ENCODE results near the gene FMO5. TPM values are rescaled to one million over a fixed set of nuclear protein-coding genes. Genes with fewer than 3 reads are reported as not detected.
A peak's percentile ranks its signal among the peaks of the same experiment; 100 is the strongest.
"Not testable (repeated sequence)": the region's sequence is repeated elsewhere in the genome, so short reads cannot be mapped to it uniquely, and the experiment has no call there.

FMO5 gene
- total RNA-seq, 1 donor from 2014 or later, result 0.09 TPM

- no peak for DNase-seq (ENCODE audit: low spot score)
- intact Hi-C loops (cut with micrococcal nuclease), result no loop called here
- Mint-ChIP-seq H3K4me1 (ENCODE audit: low read depth) (peaks cover 57% of the 10 kb centered on the region), H3K9me3 (no peaks in the 10 kb centered on the region), H3K36me3 (ENCODE audit: low read depth) (peaks cover 25% of the 10 kb centered on the region), H3K27me3 (ENCODE audit: low read depth) (no peaks in the 10 kb centered on the region), H3K27ac (peak overlapping the region; percentile 53), H3K4me3 (ENCODE audit: low read depth) (no peak overlapping the region)
Observed at GRCh38 chr1:147245586-147246021, 20.5 kb upstream of the FMO5 start.

GRCh38 chr1:147245129-147245528 lies 20.0 kb upstream of the FMO5 start:
- intact Hi-C loops (cut with micrococcal nuclease), result no loop called here
- peaks cover 54% of the 10 kb centered on the region for H3K4me1 Mint-ChIP-seq (ENCODE audit: low read depth)
- no peak for DNase-seq (ENCODE audit: low spot score)
- H3K27me3 Mint-ChIP-seq (ENCODE audit: low read depth), result no peaks in the 10 kb centered on the region
- H3K4me3 Mint-ChIP-seq (ENCODE audit: low read depth), result peak overlapping the region; percentile 14
- no peaks in the 10 kb centered on the region for H3K9me3 Mint-ChIP-seq
- peaks cover 25% of the 10 kb centered on the region for H3K36me3 Mint-ChIP-seq (ENCODE audit: low read depth)
- peak overlapping the region; percentile 24 for H3K27ac Mint-ChIP-seq

- peaks cover 25% of the 10 kb centered on the region for H3K36me3 Mint-ChIP-seq (ENCODE audit: low read depth)
- H3K27me3 Mint-ChIP-seq (ENCODE audit: low read depth), result peaks cover 5% of the 10 kb centered on the region
- peak overlapping the region; percentile 91 for H3K4me3 Mint-ChIP-seq (ENCODE audit: low read depth)
- H3K4me1 Mint-ChIP-seq (ENCODE audit: low read depth), result peaks cover 47% of the 10 kb centered on the region
- no peaks in the 10 kb centered on the region for H3K9me3 Mint-ChIP-seq
- intact Hi-C loops (cut with micrococcal nuclease), result no loop called here
- H3K27ac Mint-ChIP-seq, result no peak overlapping the region
- no peak for DNase-seq (ENCODE audit: low spot score)
Observed at GRCh38 chr1:147243841-147244240, 18.7 kb upstream of the FMO5 start.

GRCh38 chr1:147243228-147243685 lies 18.1 kb upstream of the FMO5 start:
- Mint-ChIP-seq H3K27me3 (ENCODE audit: low read depth) (peaks cover 10% of the 10 kb centered on the region), H3K4me3 (ENCODE audit: low read depth) (peak overlapping the region; percentile 91), H3K36me3 (ENCODE audit: low read depth) (peaks cover 25% of the 10 kb centered on the region), H3K27ac (peak overlapping the region; percentile 76), H3K4me1 (ENCODE audit: low read depth) (peaks cover 42% of the 10 kb centered on the region), H3K9me3 (no peaks in the 10 kb centered on the region)
- intact Hi-C loops (cut with micrococcal nuclease), result no loop called here
- no peak for DNase-seq (ENCODE audit: low spot score)

GRCh38 chr1:147242449-147243227 lies 17.5 kb upstream of the FMO5 start, which contains the start of gene CHD1L:
Gene CHD1L, plus strand, starts transcription at chr1:147242684. Its CDS starts 20 bp downstream, at chr1:147242704.
- peak within 1 kb of the TSS; percentile 79 for H3K27ac Mint-ChIP-seq

GRCh38 chr1:147241934-147242448 lies 16.9 kb upstream of the FMO5 start:
- H3K27ac Mint-ChIP-seq, result peak overlapping the region; percentile 79
- intact Hi-C loops (cut with micrococcal nuclease), result loop anchor here (1.0 kb wide), 2 partner anchors 70 to 158 kb away; partner anchors contain the start of gene PRKAB2

More at GRCh38 chr1:147242449-147243227, 17.5 kb upstream of the FMO5 start, which contains the start of gene CHD1L:
- no peaks in the 10 kb centered on the region for H3K9me3 Mint-ChIP-seq
- H3K4me1 Mint-ChIP-seq (ENCODE audit: low read depth), result peaks cover 38% of the 10 kb centered on the region
- intact Hi-C loops (cut with micrococcal nuclease), result loop anchor here (1.0 kb wide), 2 partner anchors 70 to 158 kb away; partner anchors contain the start of gene PRKAB2
- peak within 1 kb of the TSS; percentile 91 for H3K4me3 Mint-ChIP-seq (ENCODE audit: low read depth)
- peaks cover 22% of the 10 kb centered on the region for H3K36me3 Mint-ChIP-seq (ENCODE audit: low read depth)
- peaks cover 11% of the 10 kb centered on the region for H3K27me3 Mint-ChIP-seq (ENCODE audit: low read depth)
- peak; percentile 92 for DNase-seq (ENCODE audit: low spot score)

GRCh38 chr1:147240131-147240721 lies 15.1 kb upstream of the FMO5 start:
- H3K27ac Mint-ChIP-seq; H3K4me3 Mint-ChIP-seq (ENCODE audit: low read depth); H3K36me3 Mint-ChIP-seq (ENCODE audit: low read depth); H3K9me3 Mint-ChIP-seq; intact Hi-C loops (cut with micrococcal nuclease); DNase-seq (ENCODE audit: low spot score): not testable (repeated sequence)
- peaks cover 11% of the 10 kb centered on the region for H3K27me3 Mint-ChIP-seq (ENCODE audit: low read depth)
- peaks cover 16% of the 10 kb centered on the region for H3K4me1 Mint-ChIP-seq (ENCODE audit: low read depth)

More at GRCh38 chr1:147241934-147242448, 16.9 kb upstream of the FMO5 start:
- H3K4me1 Mint-ChIP-seq (ENCODE audit: low read depth), result peaks cover 32% of the 10 kb centered on the region
- no peak for DNase-seq (ENCODE audit: low spot score)
- H3K36me3 Mint-ChIP-seq (ENCODE audit: low read depth), result peaks cover 16% of the 10 kb centered on the region
- peaks cover 11% of the 10 kb centered on the region for H3K27me3 Mint-ChIP-seq (ENCODE audit: low read depth)
- peak overlapping the region; percentile 85 for H3K4me3 Mint-ChIP-seq (ENCODE audit: low read depth)
- no peaks in the 10 kb centered on the region for H3K9me3 Mint-ChIP-seq

- H3K4me3 Mint-ChIP-seq (ENCODE audit: low read depth), result no peak overlapping the region
- peaks cover 11% of the 10 kb centered on the region for H3K27me3 Mint-ChIP-seq (ENCODE audit: low read depth)
- peaks cover 4% of the 10 kb centered on the region for H3K36me3 Mint-ChIP-seq (ENCODE audit: low read depth)
- H3K9me3 Mint-ChIP-seq, result peaks cover 6% of the 10 kb centered on the region
- H3K4me1 Mint-ChIP-seq (ENCODE audit: low read depth), result peaks cover 8% of the 10 kb centered on the region
- intact Hi-C loops (cut with micrococcal nuclease), result no loop called here
- no peak overlapping the region for H3K27ac Mint-ChIP-seq
- DNase-seq (ENCODE audit: low spot score), result no peak
Observed at GRCh38 chr1:147238925-147239820, 14.0 kb upstream of the FMO5 start.

- no peaks in the 10 kb centered on the region for H3K36me3 Mint-ChIP-seq (ENCODE audit: low read depth)
- peaks cover 11% of the 10 kb centered on the region for H3K27me3 Mint-ChIP-seq (ENCODE audit: low read depth)
- intact Hi-C loops (cut with micrococcal nuclease), result no loop called here
- DNase-seq (ENCODE audit: low spot score), result no peak
- peaks cover 6% of the 10 kb centered on the region for H3K9me3 Mint-ChIP-seq
- no peak overlapping the region for H3K4me3 Mint-ChIP-seq (ENCODE audit: low read depth)
- H3K27ac Mint-ChIP-seq, result no peak overlapping the region
- H3K4me1 Mint-ChIP-seq (ENCODE audit: low read depth), result peaks cover 4% of the 10 kb centered on the region
Observed at GRCh38 chr1:147238053-147238902, 13.1 kb upstream of the FMO5 start.

GRCh38 chr1:147236959-147237791 lies 12.0 kb upstream of the FMO5 start:
- intact Hi-C loops (cut with micrococcal nuclease), result no loop called here
- H3K9me3 Mint-ChIP-seq, result peaks cover 6% of the 10 kb centered on the region
- no peaks in the 10 kb centered on the region for H3K36me3 Mint-ChIP-seq (ENCODE audit: low read depth)
- no peak overlapping the region for H3K27ac Mint-ChIP-seq
- H3K4me3 Mint-ChIP-seq (ENCODE audit: low read depth), result no peak overlapping the region
- peaks cover 11% of the 10 kb centered on the region for H3K27me3 Mint-ChIP-seq (ENCODE audit: low read depth)
- H3K4me1 Mint-ChIP-seq (ENCODE audit: low read depth), result peaks cover 3% of the 10 kb centered on the region
- DNase-seq (ENCODE audit: low spot score), result no peak

GRCh38 chr1:147236448-147236847 lies 11.3 kb upstream of the FMO5 start:
- intact Hi-C loops (cut with micrococcal nuclease), result no loop called here
- no peak overlapping the region for H3K27ac Mint-ChIP-seq
- peaks cover 6% of the 10 kb centered on the region for H3K9me3 Mint-ChIP-seq
- no peak overlapping the region for H3K4me3 Mint-ChIP-seq (ENCODE audit: low read depth)
- no peaks in the 10 kb centered on the region for H3K4me1 Mint-ChIP-seq (ENCODE audit: low read depth)
- DNase-seq (ENCODE audit: low spot score), result no peak
- H3K36me3 Mint-ChIP-seq (ENCODE audit: low read depth), result no peaks in the 10 kb centered on the region
- peaks cover 11% of the 10 kb centered on the region for H3K27me3 Mint-ChIP-seq (ENCODE audit: low read depth)

Data from activated T-helper 2 cell treated with anti-CD3 and anti-CD28 coated beads, Interferon-gamma antibody, Interleukin-2, Interleukin-4, amounts not matched to agents 10 μg/mL and 5 μg/mL and 100 μg/mL, durations not matched to agents 14 hours and 24 hours and 36 hours (primary cell).